AG04449 (cell line): ENCODE results near the gene MESP2.

Experiments
- CTCF ChIA-PET: fragments of 350-600 bp; formaldehyde crosslinking; extraction: SDS; loops from one replicate; lab custom pipeline; 2021; ENCODE audit warnings: antibody characterized with exemption; lab: Yijun Ruan, JAX
- POLR2A ChIA-PET: fragments of 400-600, 350-600 bp; formaldehyde crosslinking; extraction: SDS; loops from one replicate; lab custom pipeline; 2020; ENCODE audit warnings: antibody characterized with exemption, inconsistent platforms; lab: Yijun Ruan, JAX
- DNase-seq: peaks from one replicate; pipeline ENCODE4 v3.0.0-alpha.2; 2010; ENCODE audit warnings: low read depth, low spot score
- H3K4me3 ChIP-seq: 2 replicates; pipeline ENCODE4 v1.5.1; 2011; ENCODE audit warnings: low read depth, mild to moderate bottlenecking, control low read depth, low read length
- CTCF ChIP-seq: IDR thresholded peaks from one replicate; pipeline ENCODE4 v1.5.1; 2011; ENCODE audit warnings: mild to moderate bottlenecking, moderate library complexity, low read length, control low read depth, inconsistent platforms; ENCODE audit not compliant: insufficient read depth; ENCODE audit errors: missing control alignments

The MESP2 gene

GRCh38 chr15:89747708-89748682 is 28.1 kb upstream of the MESP2 start:
- POLR2A ChIA-PET = no interaction called here
- TF ChIP-seq CTCF = no peak
- CTCF ChIA-PET = interaction anchor here (3.0 to 30.0 kb wide), 4 partner anchors 7 to 141 kb away, joined by 28 to 842 read pairs (median 68); no protein-coding TSS in a partner anchor
- no peak for DNase-seq
- no peak overlapping the region for H3K4me3 ChIP-seq

- POLR2A ChIA-PET = no interaction called here
Observed at GRCh38 chr15:89749054-89749453, 27.1 kb upstream of the MESP2 start.

GRCh38 chr15:89749526-89749925 is 26.6 kb upstream of the MESP2 start:
- CTCF ChIA-PET = interaction anchor here (1.0 to 30.0 kb wide), 10 partner anchors 7 to 139 kb away, joined by 4 to 842 read pairs (median 6); no protein-coding TSS in a partner anchor
- no peak for DNase-seq
- POLR2A ChIA-PET = no interaction called here
- no peak overlapping the region for H3K4me3 ChIP-seq
- TF ChIP-seq CTCF = no peak

More at GRCh38 chr15:89749054-89749453, 27.1 kb upstream of the MESP2 start:
- no peak for TF ChIP-seq CTCF
- CTCF ChIA-PET = interaction anchor here (1.8 to 30.0 kb wide), 5 partner anchors 8 to 140 kb away, joined by 7 to 842 read pairs (median 50); no protein-coding TSS in a partner anchor
- no peak for DNase-seq
- H3K4me3 ChIP-seq = no peak overlapping the region

GRCh38 chr15:89749951-89750559 is 26.1 kb upstream of the MESP2 start:
- no peak for TF ChIP-seq CTCF
- ChIA-PET POLR2A (interaction anchor here (0.6 kb wide), 1 partner anchor 327 kb away, joined by 4 read pairs; no protein-coding TSS in a partner anchor), CTCF (interaction anchor here (1.0 to 30.0 kb wide), 14 partner anchors 8 to 139 kb away, joined by 3 to 842 read pairs (median 4); no protein-coding TSS in a partner anchor)
- peak overlapping the region; percentile 61 for H3K4me3 ChIP-seq
- DNase-seq = no peak

GRCh38 chr15:89750560-89751542 is 25.3 kb upstream of the MESP2 start, which contains the start of gene MESP1:
TSS of gene MESP1 (minus strand) at chr15:89751249. CDS start at chr15:89751231, 18 bp downstream.
- TF ChIP-seq CTCF = peak; percentile 88
- H3K4me3 ChIP-seq = peak within 1 kb of the TSS; percentile 61
- POLR2A ChIA-PET = interaction anchor here (0.6 kb wide), 1 partner anchor 326 kb away, joined by 4 read pairs; no protein-coding TSS in a partner anchor
- DNase-seq = no peak
- CTCF ChIA-PET = interaction anchor here (1.0 to 30.0 kb wide), 15 partner anchors 9 to 138 kb away, joined by 3 to 842 read pairs (median 4); no protein-coding TSS in a partner anchor
